OCI-LY3 (cell line): Measurements from ENCODE around the gene RDH13.

Source experiments
- H2AFZ ChIP-seq: fragments of 200-600, 300-600 bp; shearing (Covaris generic); 2 replicates; pipeline ENCODE4 v1.6.0; 2014; ENCODE audit warnings: antibody characterized with exemption, low read depth, low read length
- H3K27ac ChIP-seq: fragments of 200-600, 300-600 bp; sonication (generic); 2 replicates; pipeline ENCODE4 v1.5.1; 2014; ENCODE audit warnings: mild to moderate bottlenecking, low read length, moderate library complexity, mixed read lengths
- H3K27me3 ChIP-seq: fragments of 200-600, 300-600 bp; sonication (generic); 2 replicates; pipeline ENCODE4 v1.6.1; 2014; ENCODE audit warnings: low read depth, low read length, mixed read lengths
- H3K36me3 ChIP-seq: fragments of 200-600, 300-600 bp; sonication (generic); replicated peaks from 2 replicates; pipeline ENCODE3; 2014; ENCODE audit warnings: low read depth, low read length, mixed read lengths
- H3K4me1 ChIP-seq: fragments of 300-600, 200-600 bp; sonication (generic); 2 replicates; pipeline ENCODE4 v1.6.1; 2014; ENCODE audit warnings: low read length, mixed read lengths
- H3K4me2 ChIP-seq: fragments of 200-600, 300-600 bp; sonication (generic); 2 replicates; pipeline ENCODE4 v1.6.1; 2014; ENCODE audit warnings: low read length, mixed read lengths
- H3K4me3 ChIP-seq: fragments of 300-600, 200-600 bp; sonication (generic); 2 replicates; pipeline ENCODE4 v1.5.1; 2014; ENCODE audit warnings: antibody characterized with exemption, mild to moderate bottlenecking, low read length, moderate library complexity
- H3K79me2 ChIP-seq: fragments of 300-600, 200-600 bp; shearing (Covaris generic); 2 replicates; pipeline ENCODE4 v1.6.1; 2014; ENCODE audit warnings: mild to moderate bottlenecking, low read length, mixed read lengths
- H3K9ac ChIP-seq: fragments of 300-600, 200-600 bp; shearing (Covaris generic); 2 replicates; pipeline ENCODE4 v1.6.0; 2014; ENCODE audit warnings: mild to moderate bottlenecking, low read length, moderate library complexity
- H3K9me3 ChIP-seq: fragments of 200-600, 300-600 bp; shearing (Covaris generic); 2 replicates; pipeline ENCODE4 v1.6.1; 2014; ENCODE audit warnings: low read length, mixed read lengths; ENCODE audit not compliant: insufficient read depth
- H4K20me1 ChIP-seq: fragments of 200-600, 300-600 bp; sonication (generic); 2 replicates; pipeline ENCODE4 v1.6.1; 2016; ENCODE audit warnings: low read length, mixed read lengths; ENCODE audit not compliant: insufficient read depth
- CTCF ChIP-seq: fragments of 200-600, 300-600 bp; sonication (generic); IDR thresholded peaks from 2 replicates; pipeline ENCODE4 v1.5.1; 2014; ENCODE audit warnings: antibody characterized with exemption, low read length, low read depth
- EZH2phosphoT487 ChIP-seq: fragments of 200-600 bp; shearing (Covaris generic); IDR thresholded peaks from 2 replicates; pipeline ENCODE4 v1.6.1; 2018; ENCODE audit warnings: antibody characterized with exemption, mixed run types, low read depth

RDH13 gene

GRCh38 chr19:55048446-55048845 lies 14.5 kb downstream of the RDH13 start:
- no peaks in the 10 kb centered on the region for H3K4me1 ChIP-seq
- H3K36me3 ChIP-seq = peaks cover 70% of the 10 kb centered on the region
- TF ChIP-seq EZH2phosphoT487 (no peak), CTCF (no peak)
- H2AFZ ChIP-seq = no peak overlapping the region
- no peak overlapping the region for H3K27ac ChIP-seq
- H3K4me3 ChIP-seq = no peak overlapping the region
- H3K9me3 ChIP-seq = no peaks in the 10 kb centered on the region
- H3K79me2 ChIP-seq = peaks cover 7% of the 10 kb centered on the region; the same call in 1 of the 2 replicates
- no peak overlapping the region for H3K9ac ChIP-seq
- H3K4me2 ChIP-seq = no peak overlapping the region
- no peaks in the 10 kb centered on the region for H3K27me3 ChIP-seq
- H4K20me1 ChIP-seq = peaks cover 19% of the 10 kb centered on the region

- H4K20me1 ChIP-seq = peaks cover 19% of the 10 kb centered on the region
- no peaks in the 10 kb centered on the region for H3K4me1 ChIP-seq
- no peaks in the 10 kb centered on the region for H3K9me3 ChIP-seq
- no peak overlapping the region for H2AFZ ChIP-seq
- H3K27ac ChIP-seq = no peak overlapping the region
- peaks cover 7% of the 10 kb centered on the region; the same call in 1 of the 2 replicates for H3K79me2 ChIP-seq
- H3K27me3 ChIP-seq = no peaks in the 10 kb centered on the region
- TF ChIP-seq EZH2phosphoT487 = no peak
- TF ChIP-seq CTCF = no peak
- no peak overlapping the region for H3K4me3 ChIP-seq
- H3K9ac ChIP-seq = no peak overlapping the region
- peaks cover 69% of the 10 kb centered on the region for H3K36me3 ChIP-seq
- H3K4me2 ChIP-seq = no peak overlapping the region
Observed at GRCh38 chr19:55047951-55048350, 15.0 kb downstream of the RDH13 start.

- Histone ChIP-seq H2AFZ (no peak overlapping the region), H3K9ac (no peak overlapping the region), H3K9me3 (no peaks in the 10 kb centered on the region), H3K36me3 (peaks cover 75% of the 10 kb centered on the region), H3K27ac (no peak overlapping the region), H3K4me1 (no peaks in the 10 kb centered on the region), H3K4me3 (no peak overlapping the region), H3K4me2 (no peak overlapping the region), H3K79me2 (peaks cover 10% of the 10 kb centered on the region; the same call in 1 of the 2 replicates), H4K20me1 (peaks cover 21% of the 10 kb centered on the region), H3K27me3 (no peaks in the 10 kb centered on the region)
- TF ChIP-seq CTCF = no peak
- TF ChIP-seq EZH2phosphoT487 = no peak
Observed at GRCh38 chr19:55046975-55047622, 15.8 kb downstream of the RDH13 start.

GRCh38 chr19:55044771-55045716 lies 17.9 kb downstream of the RDH13 start:
- H3K79me2 ChIP-seq = peaks cover 14% of the 10 kb centered on the region

More at GRCh38 chr19:55044771-55045716, 17.9 kb downstream of the RDH13 start:
- H3K4me1 ChIP-seq = no peaks in the 10 kb centered on the region
- no peak overlapping the region for H3K9ac ChIP-seq
- peaks cover 68% of the 10 kb centered on the region for H3K36me3 ChIP-seq
- H3K4me3 ChIP-seq = no peak overlapping the region
- no peaks in the 10 kb centered on the region for H3K9me3 ChIP-seq
- no peak overlapping the region for H3K27ac ChIP-seq
- no peak overlapping the region for H3K4me2 ChIP-seq
- H4K20me1 ChIP-seq = peaks cover 30% of the 10 kb centered on the region
- no peak for TF ChIP-seq EZH2phosphoT487
- H2AFZ ChIP-seq = no peak overlapping the region
- H3K27me3 ChIP-seq = no peaks in the 10 kb centered on the region
